ENCODE data around the gene RXRB.

Gene RXRB

DNA sequence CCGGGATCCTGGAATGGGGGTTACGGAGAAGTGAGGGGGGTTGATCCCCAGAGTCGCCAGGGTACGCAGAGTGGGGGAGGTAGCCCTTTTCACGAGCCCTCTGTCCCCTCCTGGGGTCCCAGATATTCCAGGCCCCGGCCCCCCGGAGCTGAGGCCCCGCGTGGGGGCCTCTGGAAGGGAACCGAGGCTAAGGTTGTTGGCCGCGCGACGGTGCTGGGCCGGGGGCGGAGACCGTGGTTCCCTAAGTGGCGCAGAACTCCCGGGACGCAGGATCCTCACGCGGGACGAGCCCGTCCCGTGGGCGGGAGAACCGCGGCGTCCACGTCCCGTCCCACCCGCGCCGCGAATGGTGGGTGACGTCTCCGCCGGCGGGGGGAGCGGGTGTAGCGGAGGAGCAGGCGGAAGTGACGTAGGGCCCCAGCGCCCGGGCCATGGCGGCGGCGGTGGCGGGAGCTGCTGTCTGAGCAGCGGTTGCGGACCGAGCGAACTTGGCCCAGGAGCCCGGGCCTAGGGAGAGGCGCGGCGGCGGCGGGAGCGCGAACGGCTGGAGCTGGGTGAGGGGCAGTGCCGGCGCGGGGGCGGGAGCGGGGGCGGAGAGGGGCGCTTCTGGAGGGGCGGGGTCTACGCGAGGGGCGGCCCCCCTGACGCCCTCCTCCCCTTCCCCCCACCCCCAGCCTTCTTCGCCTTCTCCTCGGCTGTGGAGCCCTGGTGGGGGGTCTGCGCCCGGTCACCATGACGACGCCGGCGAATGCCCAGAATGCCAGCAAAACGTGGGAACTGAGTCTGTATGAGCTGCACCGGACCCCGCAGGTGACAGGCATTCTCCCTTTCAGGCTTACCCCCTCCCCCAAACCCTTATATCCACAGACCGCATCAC is 7.9 kb upstream of the RXRB start, which contains the start of gene RING1 (continued):
- TF ChIP-seq HOXC10 (CRISPR knock-in tag; IDR thresholded peaks at IDR 0.05) (0 out of 2 replicates have a peak, but pooled peaks have one; percentile 54), ZNF660 (tag by site-specific recombination; IDR thresholded peaks at IDR 0.05) (peak; percentile 65; the same call in 1 of the 2 replicates), ZNF76 (tag by site-specific recombination; IDR thresholded peaks at IDR 0.05; ENCODE audit: borderline replicate concordance, low read depth) (peak; percentile 74; the same call in 1 of the 2 replicates), ZNF501 (tag by site-specific recombination; IDR thresholded peaks at IDR 0.05) (peak; percentile 78), ZNF394 (tag by site-specific recombination; IDR thresholded peaks at IDR 0.05; ENCODE audit: borderline replicate concordance) (peak; percentile 53), WT1 (tag by site-specific recombination; IDR thresholded peaks at IDR 0.05) (0 out of 2 replicates have a peak, but pooled peaks have one; percentile 12), KLF9 (tag by site-specific recombination; IDR thresholded peaks at IDR 0.05; ENCODE audit: low read depth) (peak; percentile 51; the same call in 1 of the 2 replicates), ZNF350 (tag by site-specific recombination; IDR thresholded peaks at IDR 0.05) (no peak), ZFP37 (tag by site-specific recombination; IDR thresholded peaks at IDR 0.05) (peak; percentile 84), OSR2 (tag by site-specific recombination; IDR thresholded peaks at IDR 0.05) (peak; percentile 14; the same call in 1 of the 2 replicates), ZSCAN16 (tag by site-specific recombination; IDR thresholded peaks at IDR 0.05) (no peak), SP3 (tag by site-specific recombination; IDR thresholded peaks at IDR 0.05) (peak; percentile 68), ZNF610 (tag by site-specific recombination; IDR thresholded peaks at IDR 0.05; ENCODE audit: borderline replicate concordance) (peak; percentile 58; the same call in 1 of the 2 replicates), GLIS2 (tag by site-specific recombination; IDR thresholded peaks at IDR 0.05) (peak; percentile 92), REPIN1 (tag by site-specific recombination; IDR thresholded peaks at IDR 0.05; ENCODE audit: low read depth) (peak; percentile 29; the same call in 1 of the 2 replicates), EGR2 (tag by site-specific recombination; IDR thresholded peaks at IDR 0.05; ENCODE audit: low read depth) (peak; percentile 90)
- TF ChIP-seq, protein P1, sequence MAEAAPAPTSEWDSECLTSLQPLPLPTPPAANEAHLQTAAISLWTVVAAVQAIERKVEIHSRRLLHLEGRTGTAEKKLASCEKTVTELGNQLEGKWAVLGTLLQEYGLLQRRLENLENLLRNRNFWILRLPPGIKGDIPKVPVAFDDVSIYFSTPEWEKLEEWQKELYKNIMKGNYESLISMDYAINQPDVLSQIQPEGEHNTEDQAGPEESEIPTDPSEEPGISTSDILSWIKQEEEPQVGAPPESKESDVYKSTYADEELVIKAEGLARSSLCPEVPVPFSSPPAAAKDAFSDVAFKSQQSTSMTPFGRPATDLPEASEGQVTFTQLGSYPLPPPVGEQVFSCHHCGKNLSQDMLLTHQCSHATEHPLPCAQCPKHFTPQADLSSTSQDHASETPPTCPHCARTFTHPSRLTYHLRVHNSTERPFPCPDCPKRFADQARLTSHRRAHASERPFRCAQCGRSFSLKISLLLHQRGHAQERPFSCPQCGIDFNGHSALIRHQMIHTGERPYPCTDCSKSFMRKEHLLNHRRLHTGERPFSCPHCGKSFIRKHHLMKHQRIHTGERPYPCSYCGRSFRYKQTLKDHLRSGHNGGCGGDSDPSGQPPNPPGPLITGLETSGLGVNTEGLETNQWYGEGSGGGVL (tag by site-specific recombination; IDR thresholded peaks at IDR 0.05) = peak; percentile 83
- TF ChIP-seq, protein P2, sequence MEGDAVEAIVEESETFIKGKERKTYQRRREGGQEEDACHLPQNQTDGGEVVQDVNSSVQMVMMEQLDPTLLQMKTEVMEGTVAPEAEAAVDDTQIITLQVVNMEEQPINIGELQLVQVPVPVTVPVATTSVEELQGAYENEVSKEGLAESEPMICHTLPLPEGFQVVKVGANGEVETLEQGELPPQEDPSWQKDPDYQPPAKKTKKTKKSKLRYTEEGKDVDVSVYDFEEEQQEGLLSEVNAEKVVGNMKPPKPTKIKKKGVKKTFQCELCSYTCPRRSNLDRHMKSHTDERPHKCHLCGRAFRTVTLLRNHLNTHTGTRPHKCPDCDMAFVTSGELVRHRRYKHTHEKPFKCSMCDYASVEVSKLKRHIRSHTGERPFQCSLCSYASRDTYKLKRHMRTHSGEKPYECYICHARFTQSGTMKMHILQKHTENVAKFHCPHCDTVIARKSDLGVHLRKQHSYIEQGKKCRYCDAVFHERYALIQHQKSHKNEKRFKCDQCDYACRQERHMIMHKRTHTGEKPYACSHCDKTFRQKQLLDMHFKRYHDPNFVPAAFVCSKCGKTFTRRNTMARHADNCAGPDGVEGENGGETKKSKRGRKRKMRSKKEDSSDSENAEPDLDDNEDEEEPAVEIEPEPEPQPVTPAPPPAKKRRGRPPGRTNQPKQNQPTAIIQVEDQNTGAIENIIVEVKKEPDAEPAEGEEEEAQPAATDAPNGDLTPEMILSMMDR (tag by site-specific recombination; IDR thresholded peaks at IDR 0.05) = no peak; the same call in 1 of the 2 replicates
- TF ChIP-seq, protein P3, sequence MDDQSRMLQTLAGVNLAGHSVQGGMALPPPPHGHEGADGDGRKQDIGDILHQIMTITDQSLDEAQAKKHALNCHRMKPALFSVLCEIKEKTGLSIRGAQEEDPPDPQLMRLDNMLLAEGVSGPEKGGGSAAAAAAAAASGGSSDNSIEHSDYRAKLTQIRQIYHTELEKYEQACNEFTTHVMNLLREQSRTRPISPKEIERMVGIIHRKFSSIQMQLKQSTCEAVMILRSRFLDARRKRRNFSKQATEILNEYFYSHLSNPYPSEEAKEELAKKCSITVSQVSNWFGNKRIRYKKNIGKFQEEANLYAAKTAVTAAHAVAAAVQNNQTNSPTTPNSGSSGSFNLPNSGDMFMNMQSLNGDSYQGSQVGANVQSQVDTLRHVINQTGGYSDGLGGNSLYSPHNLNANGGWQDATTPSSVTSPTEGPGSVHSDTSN (CRISPR knock-in tag; IDR thresholded peaks at IDR 0.05) = 0 out of 2 replicates have a peak, but pooled peaks have one; percentile 77
- TF ChIP-seq, protein P4, sequence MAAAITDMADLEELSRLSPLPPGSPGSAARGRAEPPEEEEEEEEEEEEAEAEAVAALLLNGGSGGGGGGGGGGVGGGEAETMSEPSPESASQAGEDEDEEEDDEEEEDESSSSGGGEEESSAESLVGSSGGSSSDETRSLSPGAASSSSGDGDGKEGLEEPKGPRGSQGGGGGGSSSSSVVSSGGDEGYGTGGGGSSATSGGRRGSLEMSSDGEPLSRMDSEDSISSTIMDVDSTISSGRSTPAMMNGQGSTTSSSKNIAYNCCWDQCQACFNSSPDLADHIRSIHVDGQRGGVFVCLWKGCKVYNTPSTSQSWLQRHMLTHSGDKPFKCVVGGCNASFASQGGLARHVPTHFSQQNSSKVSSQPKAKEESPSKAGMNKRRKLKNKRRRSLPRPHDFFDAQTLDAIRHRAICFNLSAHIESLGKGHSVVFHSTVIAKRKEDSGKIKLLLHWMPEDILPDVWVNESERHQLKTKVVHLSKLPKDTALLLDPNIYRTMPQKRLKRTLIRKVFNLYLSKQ (tag by site-specific recombination; IDR thresholded peaks at IDR 0.05; ENCODE audit: borderline replicate concordance) = peak; percentile 49; the same call in 1 of the 2 replicates
